Measurements from ENCODE around the gene NINJ1. TPM values are rescaled to one million over a fixed set of nuclear protein-coding genes. Genes with fewer than 3 reads are reported as not detected.

The NINJ1 gene
- total RNA-seq, 4 donors from 2014 or later: 20.6 to 87.4 (median 44.2) TPM

GRCh38 chr9:93167838-93168237, 33.8 kb upstream of the NINJ1 start:
- Histone ChIP-seq H3K36me3 (no peaks in the 10 kb centered on the region), H3K27me3 (no peaks in the 10 kb centered on the region), H3K4me3 (no peak overlapping the region), H3K27ac (no peak overlapping the region), H3K4me1 (no peaks in the 10 kb centered on the region), H3K9me3 (no peaks in the 10 kb centered on the region)
- TF ChIP-seq POLR2A (IDR thresholded peaks at IDR 0.05) (no peak), CTCF (IDR thresholded peaks at IDR 0.05) (no peak)
- no peak for DNase-seq
- intact Hi-C loops (cut with DNase I; ENCODE audit: low total_unique reads): loop anchor here (10.0 kb wide), 1 partner anchor 127 kb away; no protein-coding TSS in a partner anchor

- no peak for DNase-seq
- TF ChIP-seq POLR2A (IDR thresholded peaks at IDR 0.05) (no peak), CTCF (IDR thresholded peaks at IDR 0.05) (no peak)
- Histone ChIP-seq H3K27me3 (no peaks in the 10 kb centered on the region), H3K4me3 (no peak overlapping the region), H3K9me3 (no peaks in the 10 kb centered on the region), H3K36me3 (no peaks in the 10 kb centered on the region), H3K27ac (no peak overlapping the region), H3K4me1 (no peaks in the 10 kb centered on the region)
- intact Hi-C loops (cut with DNase I; ENCODE audit: low total_unique reads): loop anchor here (10.0 kb wide), 1 partner anchor 128 kb away; no protein-coding TSS in a partner anchor
Measured at GRCh38 chr9:93167185-93167584, 33.1 kb upstream of the NINJ1 start.

- no peak for TF ChIP-seq CTCF (IDR thresholded peaks at IDR 0.05)
- no peak for TF ChIP-seq POLR2A (IDR thresholded peaks at IDR 0.05)
- Histone ChIP-seq H3K36me3 (no peaks in the 10 kb centered on the region), H3K9me3 (no peaks in the 10 kb centered on the region), H3K27ac (no peak overlapping the region), H3K4me1 (no peaks in the 10 kb centered on the region), H3K27me3 (no peaks in the 10 kb centered on the region), H3K4me3 (no peak overlapping the region)
- no peak for DNase-seq
- intact Hi-C loops (cut with DNase I; ENCODE audit: low total_unique reads): loop anchor here (10.0 kb wide), 1 partner anchor 128 kb away; no protein-coding TSS in a partner anchor
Measured at GRCh38 chr9:93166699-93167098, 32.6 kb upstream of the NINJ1 start.

- Histone ChIP-seq H3K27me3 (no peaks in the 10 kb centered on the region), H3K4me1 (no peaks in the 10 kb centered on the region), H3K9me3 (no peaks in the 10 kb centered on the region), H3K4me3 (no peak overlapping the region), H3K36me3 (no peaks in the 10 kb centered on the region), H3K27ac (no peak overlapping the region)
- no peak for TF ChIP-seq CTCF (IDR thresholded peaks at IDR 0.05)
- TF ChIP-seq POLR2A (IDR thresholded peaks at IDR 0.05): no peak
- intact Hi-C loops (cut with DNase I; ENCODE audit: low total_unique reads): loop anchor here (10.0 kb wide), 1 partner anchor 131 kb away; no protein-coding TSS in a partner anchor
- no peak for DNase-seq
Measured at GRCh38 chr9:93164085-93164484, 30.0 kb upstream of the NINJ1 start.

GRCh38 chr9:93161786-93162562, 27.9 kb upstream of the NINJ1 start:
- no peak for DNase-seq
- no peaks in the 10 kb centered on the region for H3K27me3 ChIP-seq
- no peaks in the 10 kb centered on the region for H3K4me1 ChIP-seq
- H3K27ac ChIP-seq: no peak overlapping the region
- intact Hi-C loops (cut with DNase I; ENCODE audit: low total_unique reads): loop anchor here (10.0 kb wide), 1 partner anchor 133 kb away; no protein-coding TSS in a partner anchor
- H3K36me3 ChIP-seq: no peaks in the 10 kb centered on the region
- H3K4me3 ChIP-seq: no peak overlapping the region
- TF ChIP-seq POLR2A (IDR thresholded peaks at IDR 0.05): no peak
- TF ChIP-seq CTCF (IDR thresholded peaks at IDR 0.05): no peak
- no peaks in the 10 kb centered on the region for H3K9me3 ChIP-seq
